AG04450 (cell line): ENCODE data around the gene STPG2. TPM values are rescaled to one million over a fixed set of nuclear protein-coding genes. Genes with fewer than 3 reads are reported as not detected.

Experiments used
- CTCF ChIA-PET: fragments of 300-600, 350-600 bp; formaldehyde crosslinking; extraction: SDS; loops from one replicate; lab custom pipeline; 2022; ENCODE audit warnings: antibody characterized with exemption, inconsistent platforms; lab: Charles Lee
- POLR2A ChIA-PET: fragments of 350-600 bp; formaldehyde crosslinking; extraction: SDS; loops from one replicate; lab custom pipeline; 2021; ENCODE audit warnings: antibody characterized with exemption, inconsistent platforms; lab: Yijun Ruan, JAX
- DNase-seq: peaks from one replicate; pipeline ENCODE4 v3.0.0-alpha.2; 2011; ENCODE audit warnings: low read depth, low spot score
- H3K27ac ChIP-seq: one replicate; pipeline ENCODE4 v1.5.1; 2012; ENCODE audit warnings: low read depth, low read length, control low read depth
- H3K27me3 ChIP-seq: one replicate; pipeline ENCODE4 v1.6.0; 2012; ENCODE audit warnings: low read length; ENCODE audit not compliant: control insufficient read depth, insufficient read depth
- H3K4me3 ChIP-seq: 2 replicates; pipeline ENCODE4 v1.5.1; 2011; ENCODE audit warnings: mild to moderate bottlenecking, low read depth, low read length, control low read depth
- H3K9me3 ChIP-seq: 2 replicates; pipeline ENCODE4 v1.5.1; 2012; ENCODE audit warnings: low read length; ENCODE audit not compliant: control insufficient read depth, insufficient read depth
- polyA plus RNA-seq: library from polyadenylated mRNA; depleted of rRNA; stranded (reverse); fragments of >200 nt; gene quantifications from 2 replicates; pipeline ENCODE4 v1.2.3, GENCODE V29; 2011
- TF ChIP-seq, protein P1 (sequence below): IDR thresholded peaks from 2 replicates; pipeline ENCODE4 v1.5.1; 2011; ENCODE audit warnings: low read depth, low read length, control low read depth, inconsistent platforms

Gene STPG2
- polyA plus RNA-seq, 1 experiment, result not detected

DNA sequence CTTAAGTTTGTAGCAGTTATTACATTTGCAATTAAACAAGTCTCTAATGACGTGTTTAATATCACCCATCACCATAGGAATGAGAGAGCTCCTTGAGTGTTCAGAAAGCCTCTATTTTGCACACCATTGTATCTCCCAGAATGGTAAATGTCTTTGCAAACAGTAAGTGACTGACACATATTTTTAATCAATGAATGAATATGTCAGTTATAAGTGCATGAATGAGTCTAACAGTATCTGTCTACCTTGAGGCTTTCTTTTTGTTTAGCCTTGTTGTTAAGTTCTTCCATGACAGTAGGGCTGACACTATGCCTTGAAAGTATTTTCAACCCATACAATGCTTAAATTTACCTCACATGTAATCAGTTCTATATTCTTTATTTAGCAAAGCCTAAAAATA, 292.2 kb downstream of the STPG2 start:
- H3K4me3 ChIP-seq, result no peak overlapping the region
- CTCF ChIA-PET, result no interaction called here
- H3K27ac ChIP-seq, result no peak overlapping the region

DNA sequence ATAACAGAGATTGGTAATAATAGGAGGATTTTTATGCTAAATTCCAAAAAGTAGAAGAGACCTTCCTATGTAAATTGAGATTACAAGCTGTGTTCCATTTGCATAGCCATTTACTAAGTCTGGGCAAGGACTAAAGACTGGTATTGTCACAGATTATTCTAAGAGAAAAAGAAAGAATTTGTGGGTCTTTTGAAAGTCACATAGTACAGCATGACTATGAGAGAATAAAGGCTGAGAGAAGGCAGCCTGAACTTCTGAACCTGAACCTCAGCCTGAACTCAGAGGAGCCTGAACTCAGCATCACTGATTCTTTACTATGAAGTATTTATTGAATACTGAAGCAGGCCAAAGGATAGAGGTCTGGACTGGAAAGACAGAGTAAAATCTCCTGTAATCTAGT, 297.5 kb downstream of the STPG2 start:
- ChIA-PET CTCF (no interaction called here), POLR2A (no interaction called here)
- no peak for DNase-seq
- Histone ChIP-seq H3K27me3 (no peaks in the 10 kb centered on the region), H3K9me3 (no peaks in the 10 kb centered on the region), H3K4me3 (no peak overlapping the region), H3K27ac (no peak overlapping the region)
- TF ChIP-seq, protein P1, sequence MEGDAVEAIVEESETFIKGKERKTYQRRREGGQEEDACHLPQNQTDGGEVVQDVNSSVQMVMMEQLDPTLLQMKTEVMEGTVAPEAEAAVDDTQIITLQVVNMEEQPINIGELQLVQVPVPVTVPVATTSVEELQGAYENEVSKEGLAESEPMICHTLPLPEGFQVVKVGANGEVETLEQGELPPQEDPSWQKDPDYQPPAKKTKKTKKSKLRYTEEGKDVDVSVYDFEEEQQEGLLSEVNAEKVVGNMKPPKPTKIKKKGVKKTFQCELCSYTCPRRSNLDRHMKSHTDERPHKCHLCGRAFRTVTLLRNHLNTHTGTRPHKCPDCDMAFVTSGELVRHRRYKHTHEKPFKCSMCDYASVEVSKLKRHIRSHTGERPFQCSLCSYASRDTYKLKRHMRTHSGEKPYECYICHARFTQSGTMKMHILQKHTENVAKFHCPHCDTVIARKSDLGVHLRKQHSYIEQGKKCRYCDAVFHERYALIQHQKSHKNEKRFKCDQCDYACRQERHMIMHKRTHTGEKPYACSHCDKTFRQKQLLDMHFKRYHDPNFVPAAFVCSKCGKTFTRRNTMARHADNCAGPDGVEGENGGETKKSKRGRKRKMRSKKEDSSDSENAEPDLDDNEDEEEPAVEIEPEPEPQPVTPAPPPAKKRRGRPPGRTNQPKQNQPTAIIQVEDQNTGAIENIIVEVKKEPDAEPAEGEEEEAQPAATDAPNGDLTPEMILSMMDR, result no peak

More for the DNA sequence above, 292.2 kb downstream of the STPG2 start:
- POLR2A ChIA-PET, result no interaction called here
- DNase-seq, result no peak
- Histone ChIP-seq H3K9me3 (no peaks in the 10 kb centered on the region; the same call in 1 of the 2 replicates), H3K27me3 (no peaks in the 10 kb centered on the region)
- TF ChIP-seq, protein P1, result no peak

DNA sequence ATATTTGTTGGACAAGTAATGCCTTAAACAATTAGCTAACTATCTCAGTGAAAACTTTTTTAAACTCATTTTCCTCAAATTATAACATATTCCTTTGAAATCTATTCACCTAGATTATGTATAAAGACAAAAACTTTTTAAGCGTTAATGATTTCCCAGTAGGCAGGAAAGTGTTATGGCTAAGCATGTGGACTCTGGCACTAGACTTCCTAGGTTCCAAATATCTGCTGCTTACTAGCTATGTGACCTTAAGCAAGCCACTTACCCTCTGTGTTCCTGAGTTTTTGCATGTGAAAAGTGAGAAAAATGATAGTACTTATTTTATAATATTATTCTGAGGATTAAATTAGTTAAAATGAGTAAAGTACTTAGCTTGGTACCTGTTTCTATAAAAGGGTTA, 301.8 kb downstream of the STPG2 start:
- Histone ChIP-seq H3K27ac (no peak overlapping the region), H3K27me3 (no peaks in the 10 kb centered on the region), H3K9me3 (no peaks in the 10 kb centered on the region), H3K4me3 (no peak overlapping the region)
- no peak for DNase-seq
- POLR2A ChIA-PET, result no interaction called here
- TF ChIP-seq, protein P1, result no peak
- CTCF ChIA-PET, result no interaction called here

DNA sequence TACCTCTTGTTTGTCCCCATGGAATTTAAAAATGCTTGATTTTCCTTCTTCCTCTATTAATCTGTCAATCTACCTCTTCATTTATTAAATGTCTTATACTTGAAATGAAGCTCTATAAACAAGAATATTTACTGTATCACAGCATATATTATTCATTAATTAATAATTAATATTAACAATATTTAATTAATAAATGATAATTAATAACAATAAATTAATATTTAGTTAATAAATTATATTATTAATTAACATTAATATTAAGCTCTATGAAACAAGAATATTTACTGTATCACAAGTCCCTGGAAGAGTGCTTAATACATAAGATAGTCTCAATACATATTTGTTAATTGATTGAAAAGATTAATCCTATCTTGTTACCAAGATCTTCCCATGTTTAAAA, 306.6 kb downstream of the STPG2 start:
- no peak for DNase-seq
- TF ChIP-seq, protein P1, result no peak
- H3K27ac ChIP-seq, result no peak overlapping the region
- ChIA-PET POLR2A (no interaction called here), CTCF (no interaction called here)
- no peak overlapping the region for H3K4me3 ChIP-seq
- H3K9me3 ChIP-seq, result no peaks in the 10 kb centered on the region
- H3K27me3 ChIP-seq, result no peaks in the 10 kb centered on the region

DNA sequence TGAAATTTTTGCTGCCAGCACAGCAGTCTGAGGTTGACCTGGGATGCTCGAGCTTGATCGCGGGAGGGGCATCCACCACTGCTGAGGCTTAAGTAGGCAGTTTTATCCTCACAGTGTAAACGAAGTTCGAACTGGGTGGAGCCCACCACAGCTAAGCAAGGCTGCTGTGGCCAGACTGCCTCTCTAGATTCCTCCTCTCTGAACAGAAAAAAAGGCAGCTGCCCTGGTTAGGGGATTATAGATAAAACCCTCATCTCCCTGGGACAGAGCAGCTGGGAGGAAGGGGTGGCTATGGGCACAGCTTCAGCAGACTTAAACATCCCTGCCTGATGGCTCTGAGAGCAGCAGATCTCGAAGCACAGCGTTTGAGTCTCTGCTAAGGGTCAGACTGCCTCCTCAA, 314.6 kb downstream of the STPG2 start:
- H3K4me3 ChIP-seq, result no peak overlapping the region
- no peaks in the 10 kb centered on the region for H3K27me3 ChIP-seq
- ChIA-PET POLR2A (no interaction called here), CTCF (no interaction called here)
- TF ChIP-seq, protein P1, result no peak
- H3K27ac ChIP-seq, result no peak overlapping the region
- no peak for DNase-seq
- peaks cover 13% of the 10 kb centered on the region for H3K9me3 ChIP-seq
